Osteocyte (in vitro differentiated cells): Measurements from ENCODE around the gene ISOC1. TPM values are rescaled to one million over a fixed set of nuclear protein-coding genes. Genes with fewer than 3 reads are reported as not detected.

Source experiments
- DNase-seq: peaks from one replicate; pipeline ENCODE4 v3.0.0; 2021; ENCODE audit warnings: mixed read lengths; ENCODE audit not compliant: unreplicated experiment; ENCODE audit errors: extremely low spot score
- H3K27ac Mint-ChIP-seq: one replicate; pipeline ENCODE4 v1.8.0; 2021; ENCODE audit warnings: mild to moderate bottlenecking, mixed read lengths; ENCODE audit not compliant: unreplicated experiment
- H3K27me3 Mint-ChIP-seq: one replicate; pipeline ENCODE4 v1.8.0; 2021; ENCODE audit warnings: mixed read lengths; ENCODE audit not compliant: unreplicated experiment
- H3K36me3 Mint-ChIP-seq: one replicate; pipeline ENCODE4 v1.8.0; 2021; ENCODE audit warnings: mixed read lengths; ENCODE audit not compliant: unreplicated experiment
- H3K4me1 Mint-ChIP-seq: one replicate; pipeline ENCODE4 v1.8.0; 2021; ENCODE audit warnings: mixed read lengths; ENCODE audit not compliant: unreplicated experiment
- H3K4me3 Mint-ChIP-seq: one replicate; pipeline ENCODE4 v1.8.0; 2021; ENCODE audit warnings: mild to moderate bottlenecking, moderate library complexity, mixed read lengths; ENCODE audit not compliant: unreplicated experiment
- H3K9me3 Mint-ChIP-seq: one replicate; pipeline ENCODE4 v1.8.0; 2021; ENCODE audit warnings: mixed read lengths; ENCODE audit not compliant: unreplicated experiment
- CTCF ChIP-seq: fragments of 200-600 bp; sonication (generic); IDR thresholded peaks from 2 replicates; pipeline ENCODE4 v1.5.0; 2021; ENCODE audit warnings: antibody characterized with exemption, mild to moderate bottlenecking, moderate library complexity
- total RNA-seq: library from RNA; stranded (reverse); gene quantifications from 2 replicates; pipeline ENCODE4 v1.2.1, GENCODE V29; 2021

ISOC1 gene
- total RNA-seq, 1 donor from 2014 or later, result 7.2 TPM

DNA sequence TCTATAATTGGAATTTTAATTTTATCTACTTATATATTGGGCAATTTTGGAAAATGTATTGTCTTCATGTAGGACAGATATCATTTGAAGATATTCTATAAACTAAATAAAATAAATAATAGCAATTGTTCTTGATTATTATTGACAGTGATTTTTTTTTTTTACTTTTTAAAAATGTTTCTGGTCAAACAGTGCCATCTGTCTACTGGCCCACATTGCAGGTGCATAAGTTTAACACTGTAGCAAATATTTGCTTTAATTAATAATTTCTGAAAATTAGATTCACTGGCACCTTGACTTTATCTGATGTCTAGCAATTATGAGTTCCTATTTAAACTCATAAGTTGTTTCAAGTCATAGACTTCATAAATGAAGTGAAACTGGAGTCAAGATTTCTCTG, 41.1 kb upstream of the ISOC1 start:
- H3K27me3 Mint-ChIP-seq, result peaks cover 15% of the 10 kb centered on the region
- no peaks in the 10 kb centered on the region for H3K4me1 Mint-ChIP-seq
- DNase-seq, result no peak
- TF ChIP-seq CTCF, result no peak
- no peaks in the 10 kb centered on the region for H3K36me3 Mint-ChIP-seq
- no peak overlapping the region for H3K4me3 Mint-ChIP-seq
- no peak overlapping the region for H3K27ac Mint-ChIP-seq
- peaks cover 8% of the 10 kb centered on the region for H3K9me3 Mint-ChIP-seq

- no peak for TF ChIP-seq CTCF
- DNase-seq, result no peak
- Mint-ChIP-seq H3K27me3 (peaks cover 40% of the 10 kb centered on the region), H3K4me1 (no peaks in the 10 kb centered on the region), H3K4me3 (no peak overlapping the region), H3K36me3 (no peaks in the 10 kb centered on the region), H3K27ac (no peak overlapping the region), H3K9me3 (peaks cover 8% of the 10 kb centered on the region)
Observed at GRCh38 chr5:129057329-129057728, 37.2 kb upstream of the ISOC1 start.

GRCh38 chr5:129061849-129062248, 32.7 kb upstream of the ISOC1 start:
- TF ChIP-seq CTCF, result no peak
- no peaks in the 10 kb centered on the region for H3K4me1 Mint-ChIP-seq
- peaks cover 57% of the 10 kb centered on the region for H3K27me3 Mint-ChIP-seq
- H3K4me3 Mint-ChIP-seq, result no peak overlapping the region
- DNase-seq, result no peak
- H3K9me3 Mint-ChIP-seq, result peaks cover 6% of the 10 kb centered on the region
- H3K36me3 Mint-ChIP-seq, result no peaks in the 10 kb centered on the region
- no peak overlapping the region for H3K27ac Mint-ChIP-seq

- no peaks in the 10 kb centered on the region for H3K4me1 Mint-ChIP-seq
- no peak for TF ChIP-seq CTCF
- no peak for DNase-seq
- H3K27me3 Mint-ChIP-seq, result peaks cover 61% of the 10 kb centered on the region
- no peak overlapping the region for H3K27ac Mint-ChIP-seq
- no peaks in the 10 kb centered on the region for H3K36me3 Mint-ChIP-seq
- H3K4me3 Mint-ChIP-seq, result no peak overlapping the region
- no peaks in the 10 kb centered on the region for H3K9me3 Mint-ChIP-seq
Observed at GRCh38 chr5:129063483-129064113, 31.0 kb upstream of the ISOC1 start.

DNA sequence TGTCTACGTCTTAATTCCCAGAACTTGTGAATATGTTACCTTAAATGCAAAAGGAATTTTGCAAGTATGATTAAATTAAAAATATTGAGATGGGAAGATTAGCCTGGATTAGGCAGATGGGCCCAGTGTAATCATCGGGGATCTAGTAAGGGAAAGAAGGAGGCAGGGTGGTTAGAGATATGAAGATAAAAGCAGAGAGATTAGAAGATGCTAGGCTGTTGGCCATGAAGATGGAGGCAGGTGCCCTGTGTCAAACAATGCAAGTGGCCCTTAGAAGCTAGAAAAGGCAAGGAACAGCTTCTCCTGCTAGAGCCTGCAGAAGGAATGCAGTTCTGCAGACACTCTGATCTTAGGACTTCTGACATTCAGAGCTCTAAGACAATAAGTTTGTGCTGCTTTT, 28.8 kb upstream of the ISOC1 start:
- H3K4me3 Mint-ChIP-seq, result no peak overlapping the region
- no peaks in the 10 kb centered on the region for H3K36me3 Mint-ChIP-seq
- H3K27me3 Mint-ChIP-seq, result peaks cover 59% of the 10 kb centered on the region
- H3K27ac Mint-ChIP-seq, result no peak overlapping the region
- H3K4me1 Mint-ChIP-seq, result no peaks in the 10 kb centered on the region
- H3K9me3 Mint-ChIP-seq, result no peaks in the 10 kb centered on the region
- DNase-seq, result no peak
- no peak for TF ChIP-seq CTCF
